AG08396 (cell line): ENCODE results near the gene FOXO1.

ENCODE experiments used
- DNase-seq: peaks from one replicate; pipeline ENCODE4 v3.0.0; 2012; ENCODE audit warnings: low spot score, mixed read lengths

Gene FOXO1

GRCh38 chr13:40604135-40604534 is 62.3 kb downstream of the FOXO1 start:
- DNase-seq = no peak

- DNase-seq = no peak
Measured at GRCh38 chr13:40600149-40600751, 66.2 kb downstream of the FOXO1 start.

GRCh38 chr13:40599747-40600146 is 66.7 kb downstream of the FOXO1 start:
- no peak for DNase-seq

- DNase-seq = no peak
Measured at GRCh38 chr13:40599124-40599523, 67.3 kb downstream of the FOXO1 start.

- no peak for DNase-seq
Measured at GRCh38 chr13:40598569-40598968, 67.9 kb downstream of the FOXO1 start.

- no peak for DNase-seq
Measured at GRCh38 chr13:40597735-40598365, 68.6 kb downstream of the FOXO1 start.

GRCh38 chr13:40596484-40596883 is 70.0 kb downstream of the FOXO1 start:
- DNase-seq = no peak

- DNase-seq = no peak
Measured at GRCh38 chr13:40595693-40596092, 70.7 kb downstream of the FOXO1 start.

- no peak for DNase-seq
Measured at GRCh38 chr13:40592035-40592434, 74.4 kb downstream of the FOXO1 start.

- DNase-seq = no peak
Measured at GRCh38 chr13:40591091-40591490, 75.3 kb downstream of the FOXO1 start.

GRCh38 chr13:40590112-40590862 is 76.2 kb downstream of the FOXO1 start:
- DNase-seq = no peak

GRCh38 chr13:40589285-40590109 is 76.9 kb downstream of the FOXO1 start:
- DNase-seq = peak; percentile 40

- no peak for DNase-seq
Measured at GRCh38 chr13:40588101-40588500, 78.3 kb downstream of the FOXO1 start.

GRCh38 chr13:40586886-40587565 is 79.4 kb downstream of the FOXO1 start:
- DNase-seq = no peak

- DNase-seq = no peak
Measured at GRCh38 chr13:40585911-40586471, 80.5 kb downstream of the FOXO1 start.

- DNase-seq = no peak
Measured at GRCh38 chr13:40583738-40584137, 82.7 kb downstream of the FOXO1 start.

- DNase-seq = no peak
Measured at GRCh38 chr13:40582531-40582930, 83.9 kb downstream of the FOXO1 start.

GRCh38 chr13:40581277-40581579 is 85.2 kb downstream of the FOXO1 start:
- DNase-seq = no peak

- no peak for DNase-seq
Measured at GRCh38 chr13:40580566-40581276, 85.7 kb downstream of the FOXO1 start.

- no peak for DNase-seq
Measured at GRCh38 chr13:40579535-40579934, 86.9 kb downstream of the FOXO1 start.

- no peak for DNase-seq
Measured at GRCh38 chr13:40578055-40578454, 88.4 kb downstream of the FOXO1 start.
